Upper lobe of left lung (tissue), 4 donors: ENCODE data around the gene LGR5.

ENCODE experiments used
- CTCF ChIP-seq, 6 experiments: fragments of 450-650 bp in 4 of 6; fragments of 200-600 bp in 2 of 6; sonication (generic) in 2 of 6; IDR thresholded peaks; one replicate each; pipeline ENCODE4 v1.5.1; 2016 to 2019; ENCODE audit warnings: antibody characterized with exemption in 6 of 6
- POLR2AphosphoS5 ChIP-seq, 2 donors: sonication (generic); formaldehyde crosslinking; IDR thresholded peaks; one replicate each; pipeline ENCODE4 v1.5.1; 2017; ENCODE audit warnings: antibody characterized with exemption in 2 of 2

GRCh38 chr12:71536279-71536938 lies 96.8 kb downstream of the LGR5 start:
- no peak for TF ChIP-seq CTCF (IDR thresholded peaks at IDR 0.05)
- TF ChIP-seq POLR2AphosphoS5 (IDR thresholded peaks at IDR 0.05) = no peak
